NCI-H345 treated with DMSO at 0.1 percent for 48 hours (cell line): Measurements from ENCODE around the gene PCDHGB2.
"Not testable (repeated sequence)": the region's sequence is repeated elsewhere in the genome, so short reads cannot be mapped to it uniquely, and the experiment has no call there.

Experiments
- DNase-seq: peaks from one replicate; lab custom pipeline; 2025; ENCODE audit not compliant: unreplicated experiment; lab: John Stamatoyannopoulos, UW

Gene PCDHGB2

DNA sequence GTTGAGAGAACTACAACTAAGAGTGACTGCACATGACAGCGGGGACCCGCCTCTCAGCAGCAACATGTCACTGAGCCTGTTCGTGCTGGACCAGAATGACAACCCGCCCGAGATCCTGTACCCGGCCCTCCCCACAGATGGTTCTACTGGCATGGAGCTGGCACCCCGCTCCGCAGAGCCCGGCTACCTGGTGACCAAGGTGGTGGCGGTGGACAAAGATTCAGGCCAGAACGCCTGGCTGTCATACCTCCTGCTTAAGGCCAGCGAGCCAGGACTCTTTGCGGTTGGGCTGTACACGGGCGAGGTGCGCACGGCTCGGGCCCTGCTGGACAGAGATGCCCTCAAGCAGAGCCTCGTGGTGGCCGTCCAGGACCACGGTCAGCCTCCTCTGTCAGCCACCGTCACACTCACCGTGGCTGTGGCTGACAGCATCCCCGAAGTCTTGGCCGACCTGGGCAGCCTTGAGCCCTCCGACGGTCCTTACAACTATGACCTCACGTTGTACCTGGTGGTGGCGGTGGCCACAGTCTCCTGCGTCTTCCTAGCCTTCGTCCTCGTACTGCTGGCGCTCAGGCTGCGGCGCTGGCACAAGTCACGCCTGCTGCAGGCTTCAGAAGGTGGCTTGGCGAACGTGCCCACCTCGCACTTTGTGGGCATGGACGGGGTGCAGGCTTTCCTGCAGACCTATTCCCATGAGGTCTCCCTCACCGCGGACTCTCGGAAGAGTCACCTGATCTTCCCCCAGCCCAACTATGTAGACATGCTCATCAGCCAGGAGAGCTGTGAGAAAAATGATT lies 24.9 kb downstream of the PCDHGB2 start:
- no peak for DNase-seq

DNA sequence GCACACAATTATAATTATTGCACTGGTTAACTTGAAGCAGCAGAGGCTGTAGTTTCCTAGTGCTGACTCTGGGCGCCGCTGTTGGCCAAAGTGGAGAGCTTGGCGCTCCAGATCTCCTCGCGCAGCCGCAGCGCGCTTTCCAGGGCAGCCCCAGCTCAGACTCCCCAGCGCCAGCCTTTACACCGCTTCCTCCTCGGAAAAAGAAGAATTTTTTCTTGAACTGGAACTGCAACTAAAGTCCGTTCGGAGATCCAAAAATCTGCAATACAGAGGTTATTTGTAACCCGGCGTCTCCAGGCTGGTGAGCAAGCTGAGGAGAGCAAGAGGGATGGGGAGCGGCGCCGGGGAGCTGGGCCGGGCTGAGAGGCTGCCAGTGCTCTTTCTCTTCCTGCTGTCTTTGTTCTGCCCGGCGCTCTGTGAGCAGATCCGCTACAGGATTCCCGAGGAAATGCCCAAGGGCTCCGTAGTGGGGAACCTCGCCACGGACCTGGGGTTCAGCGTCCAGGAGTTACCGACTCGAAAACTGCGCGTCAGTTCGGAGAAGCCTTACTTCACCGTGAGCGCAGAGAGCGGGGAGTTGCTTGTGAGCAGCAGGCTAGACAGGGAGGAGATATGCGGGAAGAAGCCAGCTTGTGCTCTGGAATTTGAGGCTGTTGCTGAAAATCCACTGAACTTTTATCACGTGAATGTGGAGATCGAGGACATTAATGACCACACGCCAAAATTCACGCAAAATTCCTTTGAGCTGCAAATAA lies 27.9 kb downstream of the PCDHGB2 start, which contains the start of gene PCDHGB4:
Gene PCDHGB4 (plus strand): TSS at position 142 of the 755 bp plus-strand sequence. CDS start 187 bp downstream, at position 329.
- not testable (repeated sequence) for DNase-seq

DNA sequence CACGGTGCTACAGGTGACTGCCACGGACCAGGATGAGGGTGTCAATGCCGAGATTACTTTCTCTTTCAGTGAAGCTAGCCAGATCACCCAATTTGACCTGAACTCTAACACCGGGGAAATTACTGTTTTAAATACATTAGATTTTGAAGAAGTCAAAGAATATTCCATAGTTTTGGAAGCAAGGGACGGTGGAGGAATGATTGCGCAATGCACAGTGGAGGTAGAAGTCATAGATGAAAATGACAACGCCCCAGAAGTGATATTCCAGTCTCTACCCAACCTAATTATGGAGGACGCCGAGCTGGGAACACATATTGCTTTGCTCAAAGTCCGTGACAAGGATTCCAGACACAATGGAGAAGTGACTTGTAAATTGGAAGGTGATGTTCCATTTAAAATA lies 28.9 kb downstream of the PCDHGB2 start:
- no peak for DNase-seq

DNA sequence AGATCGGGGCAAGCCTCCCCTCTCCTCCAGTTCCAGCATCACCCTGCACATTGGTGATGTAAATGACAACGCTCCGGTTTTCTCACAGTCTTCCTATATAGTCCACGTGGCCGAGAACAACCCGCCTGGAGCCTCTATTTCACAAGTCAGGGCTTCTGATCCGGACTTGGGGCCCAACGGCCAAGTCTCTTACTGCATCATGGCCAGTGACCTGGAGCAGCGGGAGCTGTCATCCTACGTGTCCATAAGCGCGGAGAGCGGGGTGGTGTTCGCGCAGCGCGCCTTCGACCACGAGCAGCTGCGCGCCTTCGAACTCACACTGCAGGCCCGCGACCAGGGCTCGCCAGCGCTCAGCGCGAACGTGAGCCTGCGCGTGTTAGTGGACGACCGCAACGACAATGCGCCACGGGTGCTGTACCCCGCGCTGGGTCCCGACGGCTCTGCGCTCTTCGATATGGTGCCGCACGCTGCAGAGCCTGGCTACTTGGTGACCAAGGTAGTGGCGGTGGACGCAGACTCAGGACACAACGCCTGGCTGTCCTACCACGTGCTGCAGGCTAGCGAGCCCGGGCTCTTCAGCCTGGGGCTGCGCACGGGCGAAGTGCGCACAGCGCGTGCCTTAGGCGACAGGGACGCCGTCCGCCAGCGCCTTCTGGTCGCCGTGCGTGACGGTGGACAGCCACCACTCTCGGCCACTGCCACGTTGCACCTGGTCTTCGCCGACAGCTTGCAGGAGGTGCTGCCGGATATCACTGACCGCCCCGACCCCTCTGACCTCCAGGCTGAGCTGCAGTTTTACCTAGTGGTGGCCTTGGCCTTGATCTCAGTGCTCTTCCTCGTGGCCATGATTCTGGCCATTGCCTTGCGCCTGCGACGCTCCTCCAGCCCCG lies 29.6 kb downstream of the PCDHGB2 start:
- no peak for DNase-seq

DNA sequence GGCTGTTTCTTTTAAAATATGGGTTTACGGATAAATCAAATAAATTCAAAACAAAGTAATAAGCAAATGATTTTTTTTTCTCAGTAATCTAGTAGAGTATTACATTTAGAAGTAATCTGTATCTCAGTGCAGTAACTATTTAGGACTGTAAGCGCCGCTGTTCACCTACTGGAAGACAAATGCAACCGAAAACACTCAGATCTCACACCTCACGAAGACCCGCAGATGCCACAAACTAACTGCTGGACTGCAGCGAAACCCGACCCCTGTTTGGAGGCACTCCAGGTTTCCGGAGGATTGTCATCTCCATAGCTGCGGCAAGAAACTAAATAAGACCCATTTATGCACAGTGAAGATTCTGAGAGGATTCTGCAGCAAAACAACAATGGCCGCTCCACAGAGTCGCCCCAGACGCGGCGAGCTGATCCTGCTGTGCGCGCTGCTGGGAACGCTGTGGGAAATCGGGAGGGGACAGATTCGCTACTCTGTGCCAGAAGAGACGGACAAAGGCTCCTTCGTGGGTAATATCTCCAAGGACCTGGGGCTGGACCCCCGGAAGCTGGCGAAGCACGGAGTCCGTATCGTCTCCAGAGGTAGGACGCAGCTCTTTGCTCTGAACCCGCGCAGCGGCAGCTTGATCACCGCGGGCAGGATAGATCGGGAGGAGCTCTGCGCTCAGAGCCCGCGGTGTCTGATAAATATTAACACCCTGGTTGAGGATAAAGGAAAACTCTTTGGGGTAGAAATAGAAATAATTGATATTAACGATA lies 32.8 kb downstream of the PCDHGB2 start, which contains the start of gene PCDHGA8:
Gene PCDHGA8 (plus strand): TSS at position 205 of the 770 bp plus-strand sequence. CDS start 181 bp downstream, at position 386.
- DNase-seq: no peak

DNA sequence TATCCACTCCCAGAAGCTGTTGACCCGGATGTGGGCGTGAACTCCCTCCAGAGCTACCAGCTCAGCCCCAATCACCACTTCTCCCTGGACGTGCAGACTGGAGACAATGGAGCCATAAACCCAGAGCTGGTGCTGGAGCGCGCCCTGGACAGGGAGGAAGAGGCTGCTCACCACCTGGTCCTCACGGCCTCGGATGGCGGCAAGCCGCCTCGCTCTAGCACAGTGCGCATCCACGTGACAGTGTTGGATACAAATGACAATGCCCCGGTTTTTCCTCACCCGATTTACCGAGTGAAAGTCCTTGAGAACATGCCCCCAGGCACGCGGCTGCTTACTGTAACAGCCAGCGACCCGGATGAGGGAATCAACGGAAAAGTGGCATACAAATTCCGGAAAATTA lies 33.5 kb downstream of the PCDHGB2 start:
- DNase-seq: no peak

DNA sequence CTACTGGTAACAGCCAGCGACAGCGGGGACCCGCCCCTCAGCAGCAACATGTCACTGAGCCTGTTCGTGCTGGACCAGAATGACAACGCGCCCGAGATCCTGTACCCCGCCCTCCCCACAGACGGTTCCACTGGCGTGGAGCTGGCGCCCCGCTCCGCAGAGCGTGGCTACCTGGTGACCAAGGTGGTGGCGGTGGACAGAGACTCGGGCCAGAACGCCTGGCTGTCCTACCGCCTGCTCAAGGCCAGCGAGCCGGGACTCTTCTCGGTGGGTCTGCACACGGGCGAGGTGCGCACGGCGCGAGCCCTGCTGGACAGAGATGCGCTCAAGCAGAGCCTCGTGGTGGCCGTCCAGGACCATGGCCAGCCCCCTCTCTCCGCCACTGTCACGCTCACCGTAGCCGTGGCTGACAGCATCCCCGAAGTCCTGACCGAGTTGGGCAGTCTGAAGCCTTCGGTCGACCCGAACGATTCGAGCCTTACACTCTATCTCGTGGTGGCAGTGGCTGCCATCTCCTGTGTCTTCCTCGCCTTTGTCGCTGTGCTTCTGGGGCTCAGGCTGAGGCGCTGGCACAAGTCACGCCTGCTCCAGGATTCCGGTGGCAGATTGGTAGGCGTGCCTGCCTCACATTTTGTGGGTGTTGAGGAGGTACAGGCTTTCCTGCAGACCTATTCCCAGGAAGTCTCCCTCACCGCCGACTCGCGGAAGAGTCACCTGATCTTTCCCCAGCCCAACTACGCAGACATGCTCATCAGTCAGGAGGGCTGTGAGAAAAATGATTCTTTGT lies 34.8 kb downstream of the PCDHGB2 start:
- not testable (repeated sequence) for DNase-seq

DNA sequence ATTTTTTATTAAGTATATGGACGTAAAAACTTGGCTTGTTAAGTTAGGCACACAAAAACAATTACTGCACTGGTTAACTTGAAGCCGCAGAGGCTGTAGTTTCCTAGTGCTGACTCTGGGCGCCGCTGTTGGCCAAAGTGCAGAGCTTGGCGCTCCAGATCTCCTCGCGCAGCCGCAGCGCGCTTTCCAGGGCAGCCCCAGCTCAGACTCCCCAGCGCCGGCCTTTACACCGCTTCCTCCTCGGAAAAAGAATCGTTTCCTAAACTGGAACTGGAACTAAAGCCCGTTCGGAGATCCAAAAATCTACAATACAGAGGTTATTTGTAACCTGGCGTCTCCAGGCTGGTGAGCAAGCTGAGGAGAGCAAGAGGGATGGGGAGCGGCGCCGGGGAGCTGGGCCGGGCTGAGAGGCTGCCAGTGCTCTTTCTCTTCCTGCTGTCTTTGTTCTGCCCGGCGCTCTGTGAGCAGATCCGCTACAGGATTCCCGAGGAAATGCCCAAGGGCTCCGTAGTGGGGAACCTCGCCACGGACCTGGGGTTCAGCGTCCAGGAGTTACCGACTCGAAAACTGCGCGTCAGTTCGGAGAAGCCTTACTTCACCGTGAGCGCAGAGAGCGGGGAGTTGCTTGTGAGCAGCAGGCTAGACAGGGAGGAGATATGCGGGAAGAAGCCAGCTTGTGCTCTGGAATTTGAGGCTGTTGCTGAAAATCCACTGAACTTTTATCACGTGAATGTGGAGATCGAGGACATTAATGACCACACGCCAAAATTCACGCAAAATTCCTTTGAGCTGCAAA lies 38.2 kb downstream of the PCDHGB2 start, which contains the start of gene PCDHGB5:
Gene PCDHGB5 (plus strand): TSS at position 192 of the 796 bp plus-strand sequence. CDS start 181 bp downstream, at position 373.
- DNase-seq: not testable (repeated sequence)

DNA sequence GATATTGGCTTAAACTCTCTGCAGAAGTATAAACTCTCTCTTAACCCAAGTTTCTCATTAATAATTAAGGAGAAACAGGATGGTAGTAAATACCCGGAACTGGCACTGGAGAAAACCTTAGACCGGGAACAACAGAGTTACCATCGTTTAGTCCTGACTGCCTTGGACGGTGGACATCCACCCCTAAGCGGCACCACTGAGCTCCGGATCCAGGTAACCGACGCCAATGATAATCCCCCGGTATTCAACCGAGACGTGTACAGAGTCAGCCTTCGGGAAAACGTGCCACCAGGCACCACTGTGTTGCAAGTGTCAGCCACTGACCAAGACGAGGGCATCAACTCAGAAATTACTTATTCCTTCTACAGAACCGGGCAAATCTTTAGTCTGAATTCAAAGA lies 38.8 kb downstream of the PCDHGB2 start:
- DNase-seq: no peak

DNA sequence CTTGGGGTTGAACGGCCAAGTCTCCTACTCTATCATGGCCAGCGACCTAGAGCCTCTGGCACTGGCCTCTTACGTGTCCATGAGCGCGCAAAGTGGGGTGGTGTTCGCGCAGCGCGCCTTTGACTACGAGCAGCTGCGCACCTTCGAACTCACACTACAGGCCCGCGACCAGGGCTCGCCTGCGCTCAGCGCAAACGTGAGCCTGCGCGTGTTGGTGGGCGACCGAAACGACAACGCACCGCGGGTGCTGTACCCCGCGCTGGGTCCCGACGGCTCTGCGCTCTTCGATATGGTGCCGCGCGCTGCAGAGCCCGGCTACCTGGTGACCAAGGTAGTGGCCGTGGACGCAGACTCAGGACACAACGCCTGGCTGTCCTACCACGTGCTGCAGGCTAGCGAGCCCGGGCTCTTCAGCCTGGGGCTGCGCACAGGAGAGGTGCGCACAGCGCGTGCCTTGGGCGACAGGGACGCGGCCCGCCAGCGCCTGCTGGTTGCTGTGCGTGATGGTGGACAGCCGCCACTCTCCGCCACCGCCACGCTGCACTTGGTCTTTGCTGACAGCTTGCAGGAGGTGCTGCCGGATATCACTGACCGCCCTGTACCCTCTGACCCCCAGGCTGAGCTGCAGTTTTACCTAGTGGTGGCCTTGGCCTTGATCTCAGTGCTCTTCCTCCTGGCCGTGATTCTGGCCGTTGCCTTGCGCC lies 39.9 kb downstream of the PCDHGB2 start:
- DNase-seq: no peak

DNA sequence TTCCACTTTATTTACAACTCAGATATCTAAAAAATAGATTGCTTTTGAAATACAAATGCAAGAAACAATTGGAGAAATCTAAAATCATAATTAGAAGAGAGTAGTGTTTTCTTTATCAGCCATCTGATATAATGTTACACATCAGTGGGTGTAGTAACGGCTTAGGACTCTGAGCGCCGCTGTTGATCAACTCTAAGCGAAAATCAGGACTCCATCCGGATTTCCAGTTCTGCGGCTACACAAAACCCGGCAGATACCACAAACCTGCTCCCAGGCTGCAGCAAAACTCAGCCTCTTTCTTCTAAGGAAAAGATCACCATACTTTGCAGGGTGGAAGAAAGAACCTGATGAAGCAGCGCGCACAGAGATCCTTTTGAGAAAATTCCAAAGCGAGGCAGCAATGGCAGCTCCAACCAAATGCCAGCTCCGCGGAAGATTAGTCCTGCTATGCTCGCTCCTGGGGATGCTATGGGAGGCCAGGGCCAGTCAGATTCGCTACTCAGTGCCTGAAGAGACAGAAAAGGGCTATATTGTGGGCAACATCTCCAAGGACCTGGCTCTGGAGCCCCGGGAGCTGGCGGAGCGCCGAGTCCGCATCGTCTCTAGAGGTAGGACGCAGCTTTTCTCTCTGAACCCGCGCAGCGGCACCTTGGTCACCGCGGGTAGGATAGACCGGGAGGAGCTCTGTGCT lies 42.9 kb downstream of the PCDHGB2 start, which contains the start of gene PCDHGA9:
Gene PCDHGA9 (plus strand): TSS at position 226 of the 691 bp plus-strand sequence. CDS start 175 bp downstream, at position 401.
- DNase-seq: no peak

DNA sequence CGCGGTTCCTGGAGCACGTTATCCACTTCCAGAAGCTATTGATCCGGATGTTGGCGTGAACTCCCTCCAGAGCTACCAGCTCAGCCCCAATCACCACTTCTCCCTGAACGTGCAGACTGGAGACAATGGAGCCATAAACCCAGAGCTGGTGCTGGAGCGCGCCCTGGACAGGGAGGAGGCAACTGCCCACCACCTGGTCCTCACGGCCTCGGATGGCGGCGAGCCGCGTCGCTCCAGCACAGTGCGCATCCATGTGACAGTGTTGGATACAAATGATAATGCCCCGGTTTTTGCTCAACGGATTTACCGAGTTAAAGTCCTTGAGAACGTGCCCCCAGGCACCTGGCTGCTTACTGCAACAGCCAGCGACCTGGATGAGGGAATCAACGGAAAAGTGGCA lies 43.6 kb downstream of the PCDHGB2 start:
- no peak for DNase-seq

DNA sequence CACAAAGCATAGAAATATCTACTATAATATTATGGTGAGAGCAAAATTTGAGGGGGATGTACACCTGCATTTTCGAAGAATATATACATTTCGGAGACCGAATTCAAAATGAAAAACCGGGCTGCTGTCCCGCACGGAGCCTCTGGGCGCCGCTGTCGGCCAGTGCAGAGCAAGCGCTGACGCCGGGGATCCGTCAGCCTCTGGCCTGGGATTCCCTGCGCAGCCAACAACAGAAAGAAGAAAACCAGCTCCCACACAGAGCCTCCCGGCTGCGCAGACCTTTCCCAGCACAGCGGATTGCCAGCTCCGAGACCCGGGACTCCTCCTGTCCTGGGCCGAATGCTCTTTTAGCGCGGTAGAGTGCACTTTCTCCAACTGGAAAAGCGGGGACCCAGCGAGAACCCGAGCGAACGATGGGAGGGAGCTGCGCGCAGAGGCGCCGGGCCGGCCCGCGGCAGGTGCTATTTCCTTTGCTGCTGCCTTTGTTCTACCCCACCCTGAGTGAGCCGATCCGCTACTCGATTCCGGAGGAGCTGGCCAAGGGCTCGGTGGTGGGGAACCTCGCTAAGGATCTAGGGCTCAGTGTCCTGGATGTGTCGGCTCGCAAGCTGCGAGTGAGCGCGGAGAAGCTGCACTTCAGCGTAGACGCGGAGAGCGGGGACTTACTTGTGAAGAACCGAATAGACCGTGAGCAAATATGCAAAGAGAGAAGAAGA lies 48.2 kb downstream of the PCDHGB2 start, which contains the start of gene PCDHGB6:
Gene PCDHGB6 (plus strand): TSS at position 232 of the 716 bp plus-strand sequence. CDS start 182 bp downstream, at position 414.
- DNase-seq: not testable (repeated sequence)

DNA sequence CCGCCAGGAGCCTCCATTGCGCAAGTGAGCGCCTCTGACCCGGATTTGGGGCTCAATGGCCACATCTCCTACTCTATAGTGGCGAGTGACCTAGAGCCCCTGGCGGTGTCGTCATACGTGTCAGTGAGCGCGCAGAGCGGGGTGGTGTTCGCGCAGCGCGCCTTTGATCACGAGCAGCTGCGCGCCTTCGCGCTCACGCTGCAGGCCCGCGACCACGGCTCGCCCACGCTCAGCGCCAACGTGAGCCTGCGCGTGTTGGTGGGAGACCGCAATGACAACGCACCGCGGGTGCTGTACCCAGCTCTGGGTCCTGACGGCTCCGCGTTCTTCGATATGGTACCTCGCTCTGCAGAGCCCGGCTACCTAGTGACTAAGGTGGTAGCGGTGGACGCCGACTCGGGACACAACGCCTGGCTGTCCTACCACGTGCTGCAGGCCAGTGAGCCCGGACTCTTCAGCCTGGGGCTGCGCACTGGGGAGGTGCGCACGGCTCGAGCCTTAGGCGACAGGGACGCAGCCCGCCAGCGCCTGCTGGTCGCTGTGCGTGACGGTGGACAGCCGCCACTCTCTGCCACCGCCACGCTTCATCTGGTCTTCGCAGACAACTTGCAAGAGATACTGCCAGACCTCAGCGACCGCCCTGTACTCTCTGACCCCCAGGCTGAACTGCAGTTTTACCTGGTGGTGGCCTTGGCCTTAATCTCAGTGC lies 50.0 kb downstream of the PCDHGB2 start:
- no peak for DNase-seq

DNA sequence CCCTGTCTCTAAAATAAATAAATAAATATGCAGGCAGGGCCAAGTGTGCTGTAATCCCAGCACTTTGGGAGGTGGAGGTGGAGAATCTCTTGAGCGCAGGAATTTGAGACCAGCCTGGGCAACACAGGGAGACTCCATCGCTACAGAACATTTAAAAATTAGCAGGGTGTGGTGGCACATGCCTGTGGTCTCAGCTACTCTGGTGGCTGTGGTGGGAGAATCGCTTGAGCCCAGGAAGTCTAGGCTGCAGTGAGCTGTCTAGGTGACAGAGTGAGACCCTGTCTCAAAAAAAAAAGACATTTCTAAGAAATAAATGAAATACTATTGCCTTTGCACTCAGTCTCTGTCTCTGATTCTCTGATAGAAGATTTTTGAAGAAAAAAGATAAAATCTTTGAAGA lies 51.8 kb downstream of the PCDHGB2 start:
- no peak for DNase-seq
